ENCODE results near the gene APOO. TPM values are rescaled to one million over a fixed set of nuclear protein-coding genes. Genes with fewer than 3 reads are reported as not detected.

Gene APOO
- total and polyA plus RNA-seq, 4 donors: 5.4 to 18.0 (median 8.8) TPM

DNA sequence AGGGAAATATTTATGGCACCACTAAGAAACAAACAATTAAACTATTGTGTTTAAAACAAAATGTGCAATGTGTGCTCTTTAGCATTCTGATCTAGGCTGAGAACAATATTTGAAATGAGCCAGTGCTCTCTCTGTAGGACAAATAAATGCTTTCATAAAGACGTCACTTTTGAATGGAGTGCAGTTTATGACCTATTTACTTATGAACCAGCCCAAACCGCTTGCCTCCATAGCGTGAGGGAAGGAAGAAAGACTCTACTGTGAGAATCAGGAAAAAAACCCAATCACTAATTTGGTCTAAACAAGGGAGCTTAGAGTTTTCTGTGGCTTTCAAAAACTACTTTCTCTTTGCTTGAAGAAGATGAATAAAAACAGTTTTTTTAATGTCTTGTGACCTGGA lies 85.3 kb downstream of the APOO start:
- Histone ChIP-seq H3K9ac (ENCODE audit: low read depth in 1 of 2, low read length in 2 of 2) (no peak overlapping the region), H3K36me3 (ENCODE audit: control insufficient read depth in 4 of 4, insufficient read depth in 3 of 4, low read depth in 1 of 4, low read length in 3 of 4) (no peaks in the 10 kb centered on the region), H3K27me3 (ENCODE audit: control insufficient read depth in 4 of 4, insufficient read depth in 4 of 4, low read length in 3 of 4) (peaks cover 0 to 3% (median 0%) of the 10 kb centered on the region in 4 donors), H3K4me1 (ENCODE audit: control insufficient read depth in 4 of 4, insufficient read depth in 4 of 4, low read length in 3 of 4) (no peaks in the 10 kb centered on the region), H3K4me3 (ENCODE audit: low read depth in 1 of 3, low read length in 3 of 3) (no peak overlapping the region), H3K9me3 (ENCODE audit: control insufficient read depth in 4 of 4, low read length in 3 of 4) (no peaks in the 10 kb centered on the region), H3K27ac (ENCODE audit: low read depth in 1 of 2, low read length in 2 of 2) (no peak overlapping the region)
- DNase-seq (ENCODE audit: low spot score): no peak
- no peak for TF ChIP-seq EGR1 (IDR thresholded peaks at IDR 0.05; ENCODE audit: low read depth in 2 of 2)
- 79% methylated on average over 3 of the region's 3 CpGs for WGBS

DNA sequence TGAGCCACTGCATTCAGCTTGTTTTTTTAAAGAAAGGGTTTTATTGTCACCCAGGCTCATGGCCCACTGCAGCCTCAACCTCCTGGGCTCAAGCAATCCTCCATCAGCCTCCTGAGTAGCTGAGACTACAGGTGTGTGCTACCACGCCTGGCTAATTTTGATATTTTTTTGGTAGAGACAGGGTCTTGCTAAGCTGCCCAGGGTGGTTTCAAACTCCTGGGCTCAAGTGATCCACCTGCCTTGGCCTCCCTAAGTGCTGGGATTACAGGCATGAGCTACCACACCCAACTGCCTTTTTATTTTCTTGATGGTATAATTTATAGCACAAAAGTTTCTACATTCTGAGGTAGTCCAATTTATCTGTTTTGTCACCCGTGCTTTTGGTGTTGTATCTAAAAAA lies 85.9 kb downstream of the APOO start:
- Histone ChIP-seq H3K9me3 (ENCODE audit: control insufficient read depth in 4 of 4, low read length in 3 of 4) (no peaks in the 10 kb centered on the region), H3K27me3 (ENCODE audit: control insufficient read depth in 4 of 4, insufficient read depth in 4 of 4, low read length in 3 of 4) (peaks cover 0 to 3% (median 0%) of the 10 kb centered on the region in 4 donors), H3K36me3 (ENCODE audit: control insufficient read depth in 4 of 4, insufficient read depth in 3 of 4, low read depth in 1 of 4, low read length in 3 of 4) (no peaks in the 10 kb centered on the region), H3K9ac (ENCODE audit: low read depth in 1 of 2, low read length in 2 of 2) (no peak overlapping the region), H3K27ac (ENCODE audit: low read depth in 1 of 2, low read length in 2 of 2) (no peak overlapping the region), H3K4me3 (ENCODE audit: low read depth in 1 of 3, low read length in 3 of 3) (no peak overlapping the region), H3K4me1 (ENCODE audit: control insufficient read depth in 4 of 4, insufficient read depth in 4 of 4, low read length in 3 of 4) (no peaks in the 10 kb centered on the region)
- WGBS: 90% methylated on average over 2 of the region's 2 CpGs
- TF ChIP-seq, protein P1, sequence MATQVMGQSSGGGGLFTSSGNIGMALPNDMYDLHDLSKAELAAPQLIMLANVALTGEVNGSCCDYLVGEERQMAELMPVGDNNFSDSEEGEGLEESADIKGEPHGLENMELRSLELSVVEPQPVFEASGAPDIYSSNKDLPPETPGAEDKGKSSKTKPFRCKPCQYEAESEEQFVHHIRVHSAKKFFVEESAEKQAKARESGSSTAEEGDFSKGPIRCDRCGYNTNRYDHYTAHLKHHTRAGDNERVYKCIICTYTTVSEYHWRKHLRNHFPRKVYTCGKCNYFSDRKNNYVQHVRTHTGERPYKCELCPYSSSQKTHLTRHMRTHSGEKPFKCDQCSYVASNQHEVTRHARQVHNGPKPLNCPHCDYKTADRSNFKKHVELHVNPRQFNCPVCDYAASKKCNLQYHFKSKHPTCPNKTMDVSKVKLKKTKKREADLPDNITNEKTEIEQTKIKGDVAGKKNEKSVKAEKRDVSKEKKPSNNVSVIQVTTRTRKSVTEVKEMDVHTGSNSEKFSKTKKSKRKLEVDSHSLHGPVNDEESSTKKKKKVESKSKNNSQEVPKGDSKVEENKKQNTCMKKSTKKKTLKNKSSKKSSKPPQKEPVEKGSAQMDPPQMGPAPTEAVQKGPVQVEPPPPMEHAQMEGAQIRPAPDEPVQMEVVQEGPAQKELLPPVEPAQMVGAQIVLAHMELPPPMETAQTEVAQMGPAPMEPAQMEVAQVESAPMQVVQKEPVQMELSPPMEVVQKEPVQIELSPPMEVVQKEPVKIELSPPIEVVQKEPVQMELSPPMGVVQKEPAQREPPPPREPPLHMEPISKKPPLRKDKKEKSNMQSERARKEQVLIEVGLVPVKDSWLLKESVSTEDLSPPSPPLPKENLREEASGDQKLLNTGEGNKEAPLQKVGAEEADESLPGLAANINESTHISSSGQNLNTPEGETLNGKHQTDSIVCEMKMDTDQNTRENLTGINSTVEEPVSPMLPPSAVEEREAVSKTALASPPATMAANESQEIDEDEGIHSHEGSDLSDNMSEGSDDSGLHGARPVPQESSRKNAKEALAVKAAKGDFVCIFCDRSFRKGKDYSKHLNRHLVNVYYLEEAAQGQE (IDR thresholded peaks at IDR 0.05): no peak
- TF ChIP-seq JUND (IDR thresholded peaks at IDR 0.05): no peak
- no peak for TF ChIP-seq CTCF (IDR thresholded peaks at IDR 0.05; ENCODE audit: low read depth, low read length, missing input control)
- no peak for TF ChIP-seq MAX (IDR thresholded peaks at IDR 0.05)
- no peak for TF ChIP-seq RXRA (IDR thresholded peaks at IDR 0.05)
- TF ChIP-seq GABPA (IDR thresholded peaks at IDR 0.05 in 1 of 2, conservative IDR thresholded peaks at IDR 0.05 in 1 of 2): no peak
- TF ChIP-seq, protein P2, sequence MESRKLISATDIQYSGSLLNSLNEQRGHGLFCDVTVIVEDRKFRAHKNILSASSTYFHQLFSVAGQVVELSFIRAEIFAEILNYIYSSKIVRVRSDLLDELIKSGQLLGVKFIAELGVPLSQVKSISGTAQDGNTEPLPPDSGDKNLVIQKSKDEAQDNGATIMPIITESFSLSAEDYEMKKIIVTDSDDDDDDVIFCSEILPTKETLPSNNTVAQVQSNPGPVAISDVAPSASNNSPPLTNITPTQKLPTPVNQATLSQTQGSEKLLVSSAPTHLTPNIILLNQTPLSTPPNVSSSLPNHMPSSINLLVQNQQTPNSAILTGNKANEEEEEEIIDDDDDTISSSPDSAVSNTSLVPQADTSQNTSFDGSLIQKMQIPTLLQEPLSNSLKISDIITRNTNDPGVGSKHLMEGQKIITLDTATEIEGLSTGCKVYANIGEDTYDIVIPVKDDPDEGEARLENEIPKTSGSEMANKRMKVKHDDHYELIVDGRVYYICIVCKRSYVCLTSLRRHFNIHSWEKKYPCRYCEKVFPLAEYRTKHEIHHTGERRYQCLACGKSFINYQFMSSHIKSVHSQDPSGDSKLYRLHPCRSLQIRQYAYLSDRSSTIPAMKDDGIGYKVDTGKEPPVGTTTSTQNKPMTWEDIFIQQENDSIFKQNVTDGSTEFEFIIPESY (IDR thresholded peaks at IDR 0.05): no peak
- DNase-seq (ENCODE audit: low spot score): no peak

GRCh38 chrX:23820235-23820782 lies 87.4 kb downstream of the APOO start:
- H3K9me3 ChIP-seq (ENCODE audit: control insufficient read depth in 4 of 4, low read length in 3 of 4): no peaks in the 10 kb centered on the region
- whole genome bisulfite sequencing: 93% methylated on average over 6 of the region's 6 CpGs
- no peak overlapping the region for H3K4me3 ChIP-seq (ENCODE audit: low read depth in 1 of 3, low read length in 3 of 3)
- peaks cover 0 to under 1% (median 0%) of the 10 kb centered on the region in 4 donors for H3K27me3 ChIP-seq (ENCODE audit: control insufficient read depth in 4 of 4, insufficient read depth in 4 of 4, low read length in 3 of 4)
- no peaks in the 10 kb centered on the region for H3K36me3 ChIP-seq (ENCODE audit: control insufficient read depth in 4 of 4, insufficient read depth in 3 of 4, low read depth in 1 of 4, low read length in 3 of 4)
- H3K9ac ChIP-seq (ENCODE audit: low read depth in 1 of 2, low read length in 2 of 2): no peak overlapping the region
- no peak overlapping the region for H3K27ac ChIP-seq (ENCODE audit: low read depth in 1 of 2, low read length in 2 of 2)
- no peaks in the 10 kb centered on the region for H3K4me1 ChIP-seq (ENCODE audit: control insufficient read depth in 4 of 4, insufficient read depth in 4 of 4, low read length in 3 of 4)
- DNase-seq (ENCODE audit: low spot score): no peak
- TF ChIP-seq CTCF (IDR thresholded peaks at IDR 0.05; ENCODE audit: low read depth, low read length, missing input control) (no peak), FOXA1 (IDR thresholded peaks at IDR 0.05) (no peak), MAX (IDR thresholded peaks at IDR 0.05) (no peak), HNF4A (conservative IDR thresholded peaks at IDR 0.05) (no peak), NR2F2 (IDR thresholded peaks at IDR 0.05) (no peak), JUND (IDR thresholded peaks at IDR 0.05) (no peak), FOXA2 (IDR thresholded peaks at IDR 0.05) (no peak), GABPA (IDR thresholded peaks at IDR 0.05 in 1 of 2, conservative IDR thresholded peaks at IDR 0.05 in 1 of 2) (no peak), SP1 (IDR thresholded peaks at IDR 0.05) (no peak), RXRA (IDR thresholded peaks at IDR 0.05) (no peak)
